ENCODE results near the gene SAMD4B. TPM values are rescaled to one million over a fixed set of nuclear protein-coding genes. Genes with fewer than 3 reads are reported as not detected.

Gene SAMD4B
- total RNA-seq, 1 donor from 2014 or later = 21.8 TPM

DNA sequence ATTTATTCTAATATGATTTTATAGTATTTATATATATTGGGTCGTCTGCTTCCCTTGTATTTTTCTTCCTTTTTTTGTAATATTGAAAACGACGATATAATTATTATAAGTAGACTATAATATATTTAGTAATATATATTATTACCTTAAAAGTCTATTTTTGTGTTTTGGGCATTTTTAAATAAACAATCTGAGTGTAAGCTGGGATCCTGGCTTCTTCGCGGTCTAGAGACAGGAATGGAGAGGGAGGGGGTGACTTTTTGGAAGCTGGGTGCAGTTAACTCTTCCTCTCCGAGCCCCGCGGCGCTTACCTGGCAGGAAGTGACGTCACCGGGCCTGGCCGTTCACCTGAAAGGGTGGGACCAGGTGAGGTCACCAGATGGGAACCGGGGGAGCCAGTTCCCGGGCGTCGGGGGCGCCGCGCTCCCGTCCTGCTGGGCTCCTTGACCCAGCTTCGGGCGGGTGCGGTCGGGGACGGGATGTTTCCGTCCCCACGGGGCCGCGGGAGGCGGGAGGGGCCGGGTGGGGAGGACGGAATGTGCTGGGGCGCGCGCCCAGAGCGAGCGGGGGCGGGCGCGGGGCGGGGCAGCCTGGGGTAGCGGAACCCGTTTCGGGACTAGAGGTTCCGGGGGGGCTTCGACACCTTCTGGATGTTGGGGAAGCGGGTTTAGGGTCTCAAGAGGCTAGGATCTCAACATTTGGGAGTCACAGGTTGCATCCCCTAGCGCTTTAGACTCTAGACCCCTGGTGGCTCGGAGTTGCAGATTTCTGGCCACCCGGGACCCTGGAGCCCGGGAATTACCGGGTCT, 67.2 kb downstream of the SAMD4B start:
- DNase-seq (ENCODE audit: low read depth in 2 of 2) = peak; percentile 80 to 90

GRCh38 chr19:39410017-39410830, 68.0 kb downstream of the SAMD4B start:
- DNase-seq (ENCODE audit: low read depth in 2 of 2) = no peak

DNA sequence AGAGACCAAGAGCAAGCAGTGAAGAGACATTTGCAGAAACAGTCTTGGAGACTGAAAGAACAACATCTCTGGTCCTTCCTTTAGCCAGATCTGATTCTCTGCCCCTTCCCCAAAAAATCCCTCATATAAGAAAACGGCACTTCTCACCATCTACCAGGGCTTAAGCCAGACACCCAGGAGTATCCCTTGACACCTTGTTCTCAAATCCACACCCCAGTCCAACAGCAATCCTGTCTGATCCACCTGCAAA, 68.5 kb downstream of the SAMD4B start:
- no peak for DNase-seq (ENCODE audit: low read depth in 2 of 2)

GRCh38 chr19:39411081-39411831, 69.0 kb downstream of the SAMD4B start:
- DNase-seq (ENCODE audit: low read depth in 2 of 2) = peak; percentile 50 to 76

- peak; percentile 92 to 94 for DNase-seq (ENCODE audit: low read depth in 2 of 2)
Observed at GRCh38 chr19:39411832-39412099, 69.5 kb downstream of the SAMD4B start.

DNA sequence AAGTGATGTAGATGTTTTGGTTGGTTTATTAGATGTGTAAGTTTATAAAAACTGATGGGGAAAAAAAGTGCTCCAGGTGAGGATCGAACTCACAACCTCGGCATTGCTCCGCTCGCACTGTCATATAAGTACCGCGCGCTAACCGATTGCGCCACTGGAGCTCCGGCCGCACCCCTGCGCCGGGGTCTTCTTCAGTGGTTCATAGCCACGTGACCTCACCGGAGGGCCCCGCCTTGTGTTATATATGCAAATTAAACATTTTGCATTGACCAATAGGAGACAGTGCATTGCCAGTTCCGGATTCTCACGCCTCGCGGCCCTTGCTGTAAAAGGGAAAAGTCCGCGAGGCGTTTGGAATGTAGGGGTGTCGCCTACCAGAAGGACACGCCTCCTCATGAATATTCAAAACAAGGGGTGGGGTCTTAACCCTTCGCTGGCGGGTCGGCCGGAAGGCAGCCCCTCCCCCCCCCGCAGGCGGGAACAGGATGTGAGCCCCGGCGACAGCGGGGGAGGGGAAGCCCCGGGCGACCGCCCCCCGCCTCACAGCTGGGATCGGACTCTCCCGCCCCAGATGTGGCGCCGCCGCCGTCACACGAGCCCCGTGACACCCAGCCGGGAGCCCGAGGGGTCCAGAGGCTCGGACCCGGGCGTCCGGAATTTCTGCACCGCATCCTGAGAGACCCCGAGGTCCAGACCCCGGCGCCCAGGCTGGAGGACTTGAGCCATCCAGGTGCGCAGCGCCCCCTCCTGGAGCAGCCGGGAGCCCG, 70.1 kb downstream of the SAMD4B start, which contains the start of gene PLEKHG2:
TSS of gene PLEKHG2 (plus strand) at position 570 of the 767 bp plus-strand sequence. CDS start 1,418 bp downstream, outside the sequence.
- peak; percentile 100 for DNase-seq (ENCODE audit: low read depth in 2 of 2)

GRCh38 chr19:39412867-39413271, 70.6 kb downstream of the SAMD4B start:
- no peak for DNase-seq (ENCODE audit: low read depth in 2 of 2)

DNA sequence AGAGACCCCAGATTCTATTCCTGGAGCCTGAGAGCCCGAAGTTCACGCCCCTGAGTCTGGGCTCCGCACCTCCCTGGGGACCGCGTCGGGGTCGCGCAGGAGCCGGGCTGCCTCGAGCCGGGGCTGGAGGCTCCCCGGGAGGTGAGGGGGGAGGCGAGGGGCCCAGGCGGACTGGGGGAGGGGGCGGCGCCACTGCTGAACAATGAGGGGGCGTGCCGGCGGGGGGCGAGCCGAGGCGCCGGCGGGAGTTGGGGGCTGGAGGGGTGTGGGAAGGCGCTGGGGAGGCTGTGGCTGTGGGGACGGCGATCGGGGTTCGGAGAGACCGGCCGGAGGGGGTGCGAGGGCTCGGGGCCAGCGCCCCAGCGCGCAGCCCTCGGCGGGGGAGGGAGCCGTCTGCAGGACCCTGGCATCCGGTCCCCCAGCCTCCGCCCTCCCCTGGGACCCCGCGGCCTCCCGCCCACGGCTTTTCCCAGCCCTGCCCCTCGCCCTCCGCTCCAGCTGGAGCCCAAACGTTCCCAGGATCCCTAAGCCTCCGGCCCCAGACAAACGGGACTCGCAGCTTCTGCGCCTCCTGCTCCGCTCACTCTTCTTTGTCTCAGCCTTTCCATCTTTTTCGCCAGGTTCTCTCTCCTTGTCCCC, 71.2 kb downstream of the SAMD4B start:
- peak; percentile 69 to 74 for DNase-seq (ENCODE audit: low read depth in 2 of 2)

GRCh38 chr19:39413911-39414608, 71.8 kb downstream of the SAMD4B start:
- DNase-seq (ENCODE audit: low read depth in 2 of 2) = peak; percentile 62 to 67

DNA sequence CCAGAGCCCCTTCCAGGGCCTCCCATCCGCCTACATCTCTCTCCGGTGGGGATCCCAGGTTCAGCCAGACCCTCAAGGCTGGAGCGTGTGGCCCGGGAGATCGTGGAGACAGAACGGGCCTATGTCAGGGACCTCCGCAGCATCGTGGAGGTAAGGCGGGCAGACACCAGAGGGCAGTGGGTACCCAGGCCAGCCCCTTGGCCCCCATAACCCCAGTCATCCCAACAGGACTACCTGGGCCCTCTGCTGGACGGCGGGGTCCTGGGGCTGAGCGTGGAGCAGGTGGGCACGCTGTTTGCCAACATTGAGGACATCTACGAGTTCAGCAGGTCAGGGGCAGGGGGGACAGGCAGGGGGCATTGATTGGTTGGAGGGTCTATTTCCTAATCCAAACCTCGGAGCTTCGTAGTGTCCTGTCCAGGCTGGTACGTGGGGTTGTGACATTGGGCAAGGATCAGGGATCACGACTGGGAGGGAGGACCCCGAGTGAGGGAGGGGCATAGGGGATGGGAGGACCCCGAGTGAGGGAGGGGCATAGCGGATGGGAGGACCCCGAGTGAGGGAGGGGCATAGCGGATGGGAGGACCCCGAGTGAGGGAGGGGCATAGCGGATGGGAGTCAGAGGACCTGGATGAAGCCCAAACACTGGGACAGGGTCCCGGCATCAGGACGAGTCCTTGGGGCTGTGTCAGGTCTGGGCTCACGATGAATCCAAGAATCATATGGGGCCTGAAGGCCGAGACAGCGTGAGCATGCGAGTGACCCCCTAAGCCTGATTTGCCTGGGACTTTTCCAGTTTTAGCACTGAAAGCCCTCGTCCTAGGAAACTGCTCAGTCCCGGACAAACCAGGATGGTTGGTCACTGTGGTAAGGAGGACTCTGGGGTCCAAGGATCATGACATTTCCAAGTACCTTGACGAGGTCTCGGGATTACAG, 73.2 kb downstream of the SAMD4B start:
- no peak for DNase-seq (ENCODE audit: low read depth in 2 of 2)

DNA sequence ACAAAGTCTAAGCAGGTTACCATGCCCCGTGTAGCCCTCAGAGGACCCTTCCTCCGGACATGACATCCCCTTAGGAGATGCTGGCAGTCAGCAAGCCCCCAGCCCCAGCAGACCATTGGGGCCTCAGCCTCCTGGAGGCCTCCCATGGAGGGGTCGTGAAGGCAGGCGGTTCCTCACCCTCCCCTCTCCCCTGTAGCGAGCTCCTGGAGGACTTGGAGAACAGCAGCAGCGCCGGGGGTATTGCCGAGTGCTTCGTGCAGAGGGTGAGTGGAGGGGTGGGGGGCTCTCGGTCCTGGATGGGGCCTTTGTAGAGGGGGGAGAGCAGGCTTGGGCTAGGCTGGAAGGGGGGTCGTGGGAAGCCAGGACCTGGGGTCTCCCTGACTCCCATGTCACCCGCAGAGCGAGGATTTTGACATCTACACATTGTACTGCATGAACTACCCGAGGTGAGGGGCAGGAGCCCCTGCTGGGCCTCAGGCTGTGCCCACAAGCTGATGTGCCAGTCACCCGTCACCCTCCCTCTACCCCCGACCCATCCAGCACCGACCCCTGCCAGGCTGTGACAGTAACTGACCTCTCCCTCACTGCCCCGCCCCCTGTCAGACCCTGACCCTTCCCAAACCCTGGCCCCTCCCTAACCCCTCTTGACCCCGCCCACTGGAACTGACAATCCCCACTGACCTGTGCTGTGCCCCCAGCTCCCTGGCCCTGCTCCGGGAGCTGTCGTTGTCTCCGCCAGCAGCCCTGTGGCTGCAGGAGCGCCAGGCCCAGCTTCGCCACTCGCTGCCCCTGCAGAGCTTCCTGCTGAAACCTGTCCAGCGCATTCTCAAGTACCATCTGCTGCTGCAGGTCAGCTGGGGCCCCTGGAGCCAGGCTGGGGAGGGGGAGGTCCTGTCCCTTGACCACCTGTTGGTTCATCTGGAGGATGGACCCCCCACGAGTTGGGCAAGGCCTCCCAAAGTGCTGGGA, 74.2 kb downstream of the SAMD4B start:
- no peak for DNase-seq (ENCODE audit: low read depth in 2 of 2)

DNA sequence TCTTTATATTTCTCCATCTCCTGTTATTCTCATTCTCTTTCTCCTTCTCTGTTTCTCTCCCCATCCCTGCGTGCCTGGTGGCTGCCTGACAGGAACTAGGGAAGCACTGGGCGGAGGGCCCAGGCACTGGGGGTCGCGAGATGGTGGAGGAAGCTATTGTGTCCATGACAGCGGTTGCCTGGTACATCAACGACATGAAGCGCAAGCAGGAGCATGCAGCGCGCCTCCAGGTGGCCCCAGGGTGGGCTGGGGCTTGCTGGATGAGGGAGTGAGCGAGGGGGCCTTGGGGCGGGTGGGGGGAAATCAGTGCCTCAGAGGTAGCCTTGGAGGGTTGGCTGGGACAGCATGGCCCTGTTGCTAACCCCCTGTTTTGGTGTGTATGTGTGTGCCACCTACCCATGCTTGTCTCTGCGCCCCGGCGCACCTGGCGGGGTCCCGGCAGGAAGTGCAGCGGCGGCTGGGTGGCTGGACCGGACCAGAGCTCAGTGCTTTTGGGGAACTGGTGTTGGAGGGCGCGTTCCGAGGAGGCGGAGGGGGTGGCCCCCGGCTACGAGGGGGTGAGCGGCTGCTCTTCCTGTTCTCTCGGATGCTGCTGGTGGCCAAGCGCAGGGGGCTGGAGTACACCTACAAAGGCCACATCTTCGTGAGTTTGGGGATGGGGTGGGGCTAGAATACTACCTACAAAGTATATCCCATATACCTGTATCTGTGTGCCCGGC, 75.4 kb downstream of the SAMD4B start:
- DNase-seq (ENCODE audit: low read depth in 2 of 2) = no peak

- no peak for DNase-seq (ENCODE audit: low read depth in 2 of 2)
Observed at GRCh38 chr19:39419003-39419402, 76.8 kb downstream of the SAMD4B start.

GRCh38 chr19:39420769-39421168, 78.5 kb downstream of the SAMD4B start:
- DNase-seq (ENCODE audit: low read depth in 2 of 2) = no peak

DNA sequence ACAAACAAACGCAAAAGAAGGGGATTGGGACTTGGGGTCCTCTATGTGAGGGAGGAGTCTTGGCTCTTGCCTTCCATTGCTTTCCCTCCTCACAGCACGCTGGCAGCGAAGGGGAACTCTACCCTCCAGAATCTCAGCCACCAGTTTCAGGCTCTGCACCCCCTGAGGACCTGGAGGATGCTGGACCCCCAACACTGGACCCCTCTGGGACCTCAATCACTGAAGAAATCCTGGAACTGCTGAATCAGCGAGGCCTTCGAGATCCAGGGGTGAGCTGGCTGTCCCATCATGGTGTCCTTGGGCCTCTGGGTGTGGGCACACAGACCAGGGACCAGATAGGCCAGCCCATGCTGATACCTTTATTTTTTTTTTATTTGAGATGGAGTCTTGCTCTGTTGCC, 79.8 kb downstream of the SAMD4B start:
- DNase-seq (ENCODE audit: low read depth in 2 of 2) = no peak

- no peak for DNase-seq (ENCODE audit: low read depth in 2 of 2)
Observed at GRCh38 chr19:39423258-39424086, 81.3 kb downstream of the SAMD4B start.

GRCh38 chr19:39424934-39425333, 82.7 kb downstream of the SAMD4B start:
- no peak for DNase-seq (ENCODE audit: low read depth in 2 of 2)
